Germinal center (tissue), 1 donor: ENCODE results near the gene C2CD4A.
"Not testable (repeated sequence)": the region's sequence is repeated elsewhere in the genome, so short reads cannot be mapped to it uniquely, and the experiment has no call there.

Source experiments
- DNase-seq: peaks from one replicate; pipeline ENCODE4 v3.0.0; 2012; ENCODE audit warnings: mixed read lengths, low spot score

Gene C2CD4A

GRCh38 chr15:62066663-62067447, at the start of gene C2CD4A:
Gene C2CD4A (plus strand): TSS chr15:62066977. CDS start chr15:62067614, 637 bp downstream.
- DNase-seq = peak; percentile 62

- DNase-seq = no peak
Measured at GRCh38 chr15:62020576-62021160, 46.1 kb upstream of the C2CD4A start.

GRCh38 chr15:62021991-62022600, 44.7 kb upstream of the C2CD4A start:
- DNase-seq = no peak

- DNase-seq = peak; percentile 22
Measured at GRCh38 chr15:62026487-62027262, 40.1 kb upstream of the C2CD4A start.

GRCh38 chr15:62027263-62027565, 39.6 kb upstream of the C2CD4A start:
- no peak for DNase-seq

- DNase-seq = no peak
Measured at GRCh38 chr15:62027916-62028315, 38.9 kb upstream of the C2CD4A start.

GRCh38 chr15:62035256-62035924, 31.4 kb upstream of the C2CD4A start:
- no peak for DNase-seq

GRCh38 chr15:62046078-62046743, 20.6 kb upstream of the C2CD4A start:
- DNase-seq = no peak

- no peak for DNase-seq
Measured at GRCh38 chr15:62047282-62047827, 19.4 kb upstream of the C2CD4A start.

GRCh38 chr15:62048254-62048653, 18.5 kb upstream of the C2CD4A start:
- DNase-seq = not testable (repeated sequence)

GRCh38 chr15:62050115-62050514, 16.7 kb upstream of the C2CD4A start:
- DNase-seq = no peak

GRCh38 chr15:62051166-62051565, 15.6 kb upstream of the C2CD4A start:
- no peak for DNase-seq

GRCh38 chr15:62052713-62053112, 14.1 kb upstream of the C2CD4A start:
- DNase-seq = no peak

- DNase-seq = no peak
Measured at GRCh38 chr15:62053439-62054085, 13.2 kb upstream of the C2CD4A start.

- no peak for DNase-seq
Measured at GRCh38 chr15:62054979-62055378, 11.8 kb upstream of the C2CD4A start.

GRCh38 chr15:62057341-62057980, 9.3 kb upstream of the C2CD4A start:
- no peak for DNase-seq

GRCh38 chr15:62058327-62059028, 8.3 kb upstream of the C2CD4A start:
- no peak for DNase-seq

- no peak for DNase-seq
Measured at GRCh38 chr15:62059108-62059815, 7.5 kb upstream of the C2CD4A start.

GRCh38 chr15:62059816-62060112, 7.0 kb upstream of the C2CD4A start:
- peak; percentile 82 for DNase-seq
